ENCODE data around the gene TRIM27.

DNA sequence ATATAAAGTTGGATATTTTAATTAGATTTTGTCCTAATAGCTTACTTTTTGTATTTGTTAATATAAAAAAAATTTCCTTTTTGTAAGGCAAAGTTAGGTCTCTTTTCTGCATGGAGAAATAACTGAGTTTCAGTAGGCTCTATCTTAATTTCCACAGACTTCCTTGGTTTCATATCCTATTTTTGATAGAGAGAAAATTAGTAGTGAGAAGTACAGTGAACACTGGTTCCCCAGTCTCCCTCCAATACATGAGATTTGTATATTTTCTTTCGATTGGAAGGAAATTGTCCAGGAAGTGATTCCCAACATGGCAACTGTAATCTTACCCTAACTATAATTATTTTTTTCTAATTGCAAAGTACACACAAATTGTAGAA, 26.4 kb downstream of the TRIM27 start:
- TF ChIP-seq, protein P1, sequence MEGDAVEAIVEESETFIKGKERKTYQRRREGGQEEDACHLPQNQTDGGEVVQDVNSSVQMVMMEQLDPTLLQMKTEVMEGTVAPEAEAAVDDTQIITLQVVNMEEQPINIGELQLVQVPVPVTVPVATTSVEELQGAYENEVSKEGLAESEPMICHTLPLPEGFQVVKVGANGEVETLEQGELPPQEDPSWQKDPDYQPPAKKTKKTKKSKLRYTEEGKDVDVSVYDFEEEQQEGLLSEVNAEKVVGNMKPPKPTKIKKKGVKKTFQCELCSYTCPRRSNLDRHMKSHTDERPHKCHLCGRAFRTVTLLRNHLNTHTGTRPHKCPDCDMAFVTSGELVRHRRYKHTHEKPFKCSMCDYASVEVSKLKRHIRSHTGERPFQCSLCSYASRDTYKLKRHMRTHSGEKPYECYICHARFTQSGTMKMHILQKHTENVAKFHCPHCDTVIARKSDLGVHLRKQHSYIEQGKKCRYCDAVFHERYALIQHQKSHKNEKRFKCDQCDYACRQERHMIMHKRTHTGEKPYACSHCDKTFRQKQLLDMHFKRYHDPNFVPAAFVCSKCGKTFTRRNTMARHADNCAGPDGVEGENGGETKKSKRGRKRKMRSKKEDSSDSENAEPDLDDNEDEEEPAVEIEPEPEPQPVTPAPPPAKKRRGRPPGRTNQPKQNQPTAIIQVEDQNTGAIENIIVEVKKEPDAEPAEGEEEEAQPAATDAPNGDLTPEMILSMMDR (IDR thresholded peaks at IDR 0.05), result no peak
- TF ChIP-seq POLR2A (IDR thresholded peaks at IDR 0.05) (no peak), POLR2AphosphoS5 (IDR thresholded peaks at IDR 0.05) (no peak)
